SU-DHL-6 (cell line): ENCODE results near the gene PSMA5.

ENCODE experiments used
- EZH2phosphoT487 ChIP-seq: fragments of 200-600 bp; sonication (generic), shearing (Covaris generic); conservative IDR thresholded peaks from 2 replicates; pipeline ENCODE4 v1.6.1; 2018; ENCODE audit warnings: mild to moderate bottlenecking, antibody characterized with exemption, low read length, moderate library complexity, mixed read lengths
- TF ChIP-seq, protein P1 (sequence below): fragments of 200-600 bp; sonication (generic); IDR thresholded peaks from one replicate; pipeline ENCODE4 v1.5.1; 2017; ENCODE audit warnings: antibody characterized with exemption, mild to moderate bottlenecking, low read length, moderate library complexity; ENCODE audit not compliant: insufficient read depth, poor library complexity, severe bottlenecking

DNA sequence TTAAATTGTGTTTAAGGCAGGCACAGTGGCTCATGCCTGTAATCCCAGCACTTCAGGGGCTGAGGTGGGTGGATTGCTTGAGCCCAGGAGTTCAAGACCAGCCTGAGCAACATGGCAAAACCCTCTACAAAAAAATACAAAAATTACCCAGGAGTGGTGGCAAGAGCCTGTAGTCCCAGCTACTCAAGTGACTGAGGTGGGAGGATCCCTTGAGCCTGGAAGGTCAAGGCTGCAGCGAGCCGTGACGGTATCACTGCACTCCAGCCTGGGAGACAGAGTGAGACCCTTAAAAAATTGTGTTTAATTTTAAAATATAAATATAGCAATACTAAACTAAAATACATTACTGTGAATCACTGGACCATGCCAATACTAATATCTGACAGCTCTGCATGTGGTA lies 71.3 kb downstream of the PSMA5 start:
- TF ChIP-seq, protein P1, sequence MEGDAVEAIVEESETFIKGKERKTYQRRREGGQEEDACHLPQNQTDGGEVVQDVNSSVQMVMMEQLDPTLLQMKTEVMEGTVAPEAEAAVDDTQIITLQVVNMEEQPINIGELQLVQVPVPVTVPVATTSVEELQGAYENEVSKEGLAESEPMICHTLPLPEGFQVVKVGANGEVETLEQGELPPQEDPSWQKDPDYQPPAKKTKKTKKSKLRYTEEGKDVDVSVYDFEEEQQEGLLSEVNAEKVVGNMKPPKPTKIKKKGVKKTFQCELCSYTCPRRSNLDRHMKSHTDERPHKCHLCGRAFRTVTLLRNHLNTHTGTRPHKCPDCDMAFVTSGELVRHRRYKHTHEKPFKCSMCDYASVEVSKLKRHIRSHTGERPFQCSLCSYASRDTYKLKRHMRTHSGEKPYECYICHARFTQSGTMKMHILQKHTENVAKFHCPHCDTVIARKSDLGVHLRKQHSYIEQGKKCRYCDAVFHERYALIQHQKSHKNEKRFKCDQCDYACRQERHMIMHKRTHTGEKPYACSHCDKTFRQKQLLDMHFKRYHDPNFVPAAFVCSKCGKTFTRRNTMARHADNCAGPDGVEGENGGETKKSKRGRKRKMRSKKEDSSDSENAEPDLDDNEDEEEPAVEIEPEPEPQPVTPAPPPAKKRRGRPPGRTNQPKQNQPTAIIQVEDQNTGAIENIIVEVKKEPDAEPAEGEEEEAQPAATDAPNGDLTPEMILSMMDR: no peak
- TF ChIP-seq EZH2phosphoT487: no peak
